Measurements from ENCODE around the gene HIPK2. TPM values are rescaled to one million over a fixed set of nuclear protein-coding genes. Genes with fewer than 3 reads are reported as not detected.

The HIPK2 gene
- total and polyA plus RNA-seq, 12 donors, result 19.7 to 203 (median 127) TPM

GRCh38 chr7:139594911-139595476 is 182.8 kb downstream of the HIPK2 start:
- TF ChIP-seq CTCF (IDR thresholded peaks at IDR 0.05), result no peak
- Histone ChIP-seq H3K4me3 (no peak overlapping the region), H3K27ac (no peak overlapping the region), H3K36me3 (peaks cover 10 to 100% (median 61%) of the 10 kb centered on the region in 9 donors), H3K4me1 (peaks cover 0 to 9% (median 0%) of the 10 kb centered on the region in 9 donors), H3K9me3 (no peaks in the 10 kb centered on the region), H3K27me3 (no peaks in the 10 kb centered on the region)
- no peak for ATAC-seq
- no peak for DNase-seq
- intact Hi-C loops (cut with DNase I), result loop anchor here in 1 of 10 donors (10.0 kb wide), 1 partner anchor 90 kb away; no protein-coding TSS in a partner anchor
- 91% methylated on average over 13 of the region's 13 CpGs for WGBS, 2 donors

GRCh38 chr7:139594090-139594489 is 183.7 kb downstream of the HIPK2 start:
- Histone ChIP-seq H3K4me1 (peaks cover 0 to 7% (median 0%) of the 10 kb centered on the region in 9 donors), H3K4me3 (no peak overlapping the region), H3K36me3 (peaks cover 10 to 100% (median 52%) of the 10 kb centered on the region in 9 donors), H3K9me3 (no peaks in the 10 kb centered on the region), H3K27me3 (no peaks in the 10 kb centered on the region), H3K27ac (no peak overlapping the region)
- no peak for ATAC-seq
- TF ChIP-seq CTCF (IDR thresholded peaks at IDR 0.05), result no peak
- WGBS, 2 donors, result 96 to 98% methylated on average over 2 of the region's 2 CpGs
- intact Hi-C loops (cut with DNase I), result loop anchor here in 1 of 10 donors (10.0 kb wide), 1 partner anchor 89 kb away; no protein-coding TSS in a partner anchor
- no peak for DNase-seq

GRCh38 chr7:139592801-139593461 is 184.9 kb downstream of the HIPK2 start:
- intact Hi-C loops (cut with DNase I), result loop anchor here in 1 of 10 donors (10.0 kb wide), 1 partner anchor 88 kb away; no protein-coding TSS in a partner anchor
- TF ChIP-seq CTCF (IDR thresholded peaks at IDR 0.05), result no peak

GRCh38 chr7:139591550-139592195 is 186.1 kb downstream of the HIPK2 start:
- Histone ChIP-seq H3K9me3 (no peaks in the 10 kb centered on the region), H3K27ac (no peak overlapping the region), H3K36me3 (peaks cover 10 to 100% (median 43%) of the 10 kb centered on the region in 9 donors), H3K4me1 (peaks cover 0 to 11% (median 0%) of the 10 kb centered on the region in 9 donors), H3K4me3 (no peak overlapping the region), H3K27me3 (no peaks in the 10 kb centered on the region)
- WGBS, 2 donors, result 93 to 96% methylated on average over 3 of the region's 3 CpGs
- intact Hi-C loops (cut with DNase I), result loop anchor here in 1 of 10 donors (10.0 kb wide), 1 partner anchor 87 kb away; no protein-coding TSS in a partner anchor
- DNase-seq (no peak), ATAC-seq (no peak)
- no peak for TF ChIP-seq CTCF (IDR thresholded peaks at IDR 0.05)

More at GRCh38 chr7:139592801-139593461, 184.9 kb downstream of the HIPK2 start:
- Histone ChIP-seq H3K27ac (no peak overlapping the region), H3K36me3 (peaks cover 10 to 100% (median 46%) of the 10 kb centered on the region in 9 donors), H3K4me1 (peaks cover 0 to 11% (median 0%) of the 10 kb centered on the region in 9 donors), H3K9me3 (no peaks in the 10 kb centered on the region), H3K27me3 (no peaks in the 10 kb centered on the region), H3K4me3 (no peak overlapping the region)
- DNase-seq (no peak), ATAC-seq (no peak)
- 91 to 94% methylated on average over 4 of the region's 4 CpGs for WGBS, 2 donors
